GM19468 (cell line): ENCODE data around the gene RBM27.
"Not testable (repeated sequence)": the region's sequence is repeated elsewhere in the genome, so short reads cannot be mapped to it uniquely, and the experiment has no call there.

Experiments
- ATAC-seq: cut with Tn5 transposase; IDR thresholded peaks from one replicate; pipeline ENCODE4 v1.9.1; 2021; ENCODE audit warnings: mild to moderate bottlenecking, moderate library complexity, moderate number of reproducible peaks; ENCODE audit not compliant: unreplicated experiment; ENCODE audit errors: extremely low read depth

RBM27 gene, protein sequence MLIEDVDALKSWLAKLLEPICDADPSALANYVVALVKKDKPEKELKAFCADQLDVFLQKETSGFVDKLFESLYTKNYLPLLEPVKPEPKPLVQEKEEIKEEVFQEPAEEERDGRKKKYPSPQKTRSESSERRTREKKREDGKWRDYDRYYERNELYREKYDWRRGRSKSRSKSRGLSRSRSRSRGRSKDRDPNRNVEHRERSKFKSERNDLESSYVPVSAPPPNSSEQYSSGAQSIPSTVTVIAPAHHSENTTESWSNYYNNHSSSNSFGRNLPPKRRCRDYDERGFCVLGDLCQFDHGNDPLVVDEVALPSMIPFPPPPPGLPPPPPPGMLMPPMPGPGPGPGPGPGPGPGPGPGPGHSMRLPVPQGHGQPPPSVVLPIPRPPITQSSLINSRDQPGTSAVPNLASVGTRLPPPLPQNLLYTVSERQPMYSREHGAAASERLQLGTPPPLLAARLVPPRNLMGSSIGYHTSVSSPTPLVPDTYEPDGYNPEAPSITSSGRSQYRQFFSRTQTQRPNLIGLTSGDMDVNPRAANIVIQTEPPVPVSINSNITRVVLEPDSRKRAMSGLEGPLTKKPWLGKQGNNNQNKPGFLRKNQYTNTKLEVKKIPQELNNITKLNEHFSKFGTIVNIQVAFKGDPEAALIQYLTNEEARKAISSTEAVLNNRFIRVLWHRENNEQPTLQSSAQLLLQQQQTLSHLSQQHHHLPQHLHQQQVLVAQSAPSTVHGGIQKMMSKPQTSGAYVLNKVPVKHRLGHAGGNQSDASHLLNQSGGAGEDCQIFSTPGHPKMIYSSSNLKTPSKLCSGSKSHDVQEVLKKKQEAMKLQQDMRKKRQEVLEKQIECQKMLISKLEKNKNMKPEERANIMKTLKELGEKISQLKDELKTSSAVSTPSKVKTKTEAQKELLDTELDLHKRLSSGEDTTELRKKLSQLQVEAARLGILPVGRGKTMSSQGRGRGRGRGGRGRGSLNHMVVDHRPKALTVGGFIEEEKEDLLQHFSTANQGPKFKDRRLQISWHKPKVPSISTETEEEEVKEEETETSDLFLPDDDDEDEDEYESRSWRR

DNA sequence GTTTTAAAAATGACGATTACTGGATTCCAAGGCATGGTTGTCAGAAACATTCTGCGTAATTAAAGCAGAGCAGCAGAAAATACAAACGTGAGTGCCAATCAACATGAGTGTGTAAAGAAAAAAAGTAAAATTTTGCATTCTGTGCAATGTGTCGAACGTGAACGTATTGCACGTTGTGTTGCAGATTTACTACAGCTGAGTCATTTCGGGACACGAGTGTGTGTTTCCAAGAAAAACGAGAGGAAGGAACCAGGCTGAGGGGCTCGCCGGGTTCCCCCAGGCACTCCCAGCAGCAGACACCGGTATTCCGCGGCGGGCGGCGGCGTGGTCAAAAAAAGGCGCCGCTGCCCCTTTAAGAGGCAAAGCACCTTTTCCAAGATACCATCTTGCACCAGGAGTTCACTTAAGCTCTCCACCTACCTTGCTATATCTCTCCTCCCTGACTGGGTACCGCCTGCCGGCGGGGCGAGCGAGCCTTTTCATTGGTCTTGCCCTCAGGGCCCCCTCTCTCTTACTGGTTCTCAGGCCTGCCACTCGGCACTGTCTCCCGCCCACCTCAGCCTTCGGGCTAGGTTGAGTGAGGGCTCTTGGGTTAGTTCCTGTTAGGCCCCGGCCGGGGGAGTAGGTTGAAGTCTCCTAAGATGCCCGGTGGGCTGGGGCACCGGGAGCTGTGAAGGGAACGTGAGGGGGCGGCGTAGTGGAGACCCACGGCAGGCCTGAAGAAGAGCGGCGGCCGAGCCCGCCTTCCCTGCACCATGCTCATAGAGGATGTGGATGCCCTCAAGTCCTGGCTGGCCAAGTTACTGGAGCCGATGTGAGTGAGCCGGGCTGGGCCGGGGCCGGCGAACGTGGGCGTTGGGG is at the start of gene RBM27:
Gene RBM27 (plus strand): TSS at position 595 of the 861 bp plus-strand sequence. CDS start 161 bp downstream, at position 756.
- ATAC-seq = peak; percentile 100

DNA sequence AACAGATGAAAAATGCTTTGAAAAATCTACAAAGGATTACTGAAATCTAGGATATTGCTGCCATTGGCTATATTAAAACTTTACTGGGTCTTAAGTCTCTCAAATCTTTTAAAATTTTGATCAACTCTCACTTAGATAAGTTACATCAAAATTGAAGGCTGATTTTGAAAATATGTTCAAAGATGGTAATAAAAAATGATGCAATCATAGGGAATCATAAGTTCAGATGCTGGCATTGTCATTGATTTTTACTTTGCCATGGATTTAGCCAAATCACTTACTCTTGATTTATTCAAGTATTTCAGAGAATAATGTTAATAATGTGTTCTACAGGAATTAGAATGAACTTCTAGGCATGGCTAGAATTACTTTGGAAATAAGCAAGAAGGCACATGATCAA is 45.1 kb upstream of the RBM27 start:
- ATAC-seq = no peak

DNA sequence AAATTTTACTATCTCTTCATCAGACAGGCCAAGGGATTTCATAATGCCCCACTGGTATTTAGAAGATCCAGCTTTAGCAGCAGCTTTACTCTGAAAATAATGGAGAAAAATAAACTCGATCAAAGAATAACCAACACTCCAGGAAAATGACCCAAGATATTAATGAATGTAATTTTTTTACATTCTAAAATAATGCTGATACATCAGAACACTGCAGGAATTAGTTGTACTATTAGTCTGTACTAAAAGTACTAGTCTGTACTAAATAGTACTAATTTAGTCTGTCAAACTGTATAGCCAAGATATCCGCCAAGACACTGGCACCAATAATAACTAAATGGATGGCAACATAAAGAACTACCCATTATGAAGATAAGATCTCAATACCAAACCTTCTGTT is 39.0 kb upstream of the RBM27 start:
- ATAC-seq = no peak

DNA sequence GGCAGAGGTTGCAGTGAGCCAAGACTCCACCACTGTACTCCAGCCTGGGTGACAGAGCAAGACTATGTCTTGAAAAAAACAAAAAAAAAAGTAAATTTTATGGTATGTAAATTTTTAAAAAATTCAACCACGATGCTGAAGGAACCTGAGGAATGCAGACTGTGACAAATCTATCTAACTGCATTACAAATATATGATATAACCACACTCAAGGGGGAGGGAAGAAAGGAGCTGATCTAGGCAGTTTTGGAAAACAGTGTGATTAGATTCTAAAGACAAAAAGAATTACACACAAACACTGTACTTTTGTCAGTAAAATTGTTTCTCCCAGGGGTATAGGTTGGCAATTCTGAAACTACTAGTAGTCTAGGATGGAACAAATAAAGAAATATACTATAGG is 37.9 kb upstream of the RBM27 start:
- ATAC-seq = no peak

DNA sequence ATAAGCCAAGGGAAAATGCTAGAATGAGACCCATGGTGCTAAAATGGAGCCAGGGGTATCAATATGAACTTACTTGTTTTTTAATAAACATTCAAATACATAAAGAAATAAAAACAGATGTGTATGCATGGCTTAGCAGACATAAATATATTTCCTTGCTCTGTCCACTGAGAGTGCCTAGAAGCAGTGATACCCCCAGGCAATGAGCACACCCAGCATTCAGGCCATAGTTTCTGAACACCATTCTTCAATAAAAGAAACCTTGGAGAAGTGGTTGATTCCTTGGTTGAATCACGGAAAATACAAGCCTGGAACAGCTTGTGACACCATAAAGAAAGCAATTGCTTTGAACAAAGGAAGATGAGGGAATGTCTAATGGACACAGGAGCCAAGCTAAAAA is 37.5 kb upstream of the RBM27 start:
- ATAC-seq = no peak

DNA sequence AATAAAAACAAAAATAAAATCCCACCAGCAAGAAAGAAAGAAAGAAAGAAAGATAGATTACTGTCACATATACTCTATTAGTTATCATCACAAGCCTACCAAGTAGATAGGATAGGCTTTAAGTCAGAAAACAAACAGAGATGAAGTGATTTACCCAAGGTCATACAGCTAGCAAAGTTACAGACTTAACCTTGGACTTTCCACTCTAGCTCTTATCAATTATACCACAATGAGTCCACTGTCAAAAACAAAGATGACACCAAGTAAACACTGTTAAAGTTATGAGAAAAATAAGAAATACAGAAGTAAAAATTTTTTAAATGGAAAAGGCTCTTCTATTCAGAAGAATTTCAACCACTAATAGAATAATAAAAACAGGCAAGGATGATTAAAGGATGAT is 34.3 kb upstream of the RBM27 start:
- no peak for ATAC-seq

DNA sequence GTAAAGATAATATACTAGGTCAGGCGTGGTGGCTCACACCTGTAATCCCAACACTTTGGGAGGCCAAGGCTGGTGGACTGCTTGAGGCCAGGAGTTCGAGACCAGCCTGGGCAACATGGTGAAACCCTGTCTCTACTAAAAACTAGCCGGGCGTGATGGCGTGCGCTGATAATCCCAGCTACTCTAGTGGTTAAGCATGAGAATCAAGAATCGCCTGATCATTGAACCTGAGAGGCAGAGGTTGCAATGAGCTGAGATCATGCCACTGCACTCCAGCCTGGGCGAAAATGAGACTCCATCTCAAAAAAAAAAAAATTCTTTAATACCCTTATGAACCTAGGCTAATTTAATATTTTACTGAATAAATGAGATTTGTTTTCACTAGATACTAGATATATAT is 30.4 kb upstream of the RBM27 start:
- peak; percentile 68 for ATAC-seq

DNA sequence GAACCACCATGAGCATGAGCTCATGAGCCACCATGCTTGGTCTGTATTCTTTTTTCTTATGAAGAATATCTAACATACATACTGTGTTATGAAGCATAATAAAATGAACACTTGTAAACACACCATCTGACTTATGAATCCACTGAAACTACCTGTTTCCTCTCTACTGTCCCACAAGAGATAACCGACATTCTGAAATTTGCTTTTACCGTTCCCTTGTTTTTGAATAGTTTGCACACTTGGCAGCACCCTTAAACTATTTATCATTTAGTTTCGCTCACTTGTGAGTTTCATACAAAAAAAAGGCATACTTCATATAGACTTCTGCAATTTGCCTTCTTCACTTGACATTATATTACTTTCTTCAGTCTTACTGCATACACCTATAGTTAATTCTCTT is 29.8 kb upstream of the RBM27 start:
- peak; percentile 68 for ATAC-seq

DNA sequence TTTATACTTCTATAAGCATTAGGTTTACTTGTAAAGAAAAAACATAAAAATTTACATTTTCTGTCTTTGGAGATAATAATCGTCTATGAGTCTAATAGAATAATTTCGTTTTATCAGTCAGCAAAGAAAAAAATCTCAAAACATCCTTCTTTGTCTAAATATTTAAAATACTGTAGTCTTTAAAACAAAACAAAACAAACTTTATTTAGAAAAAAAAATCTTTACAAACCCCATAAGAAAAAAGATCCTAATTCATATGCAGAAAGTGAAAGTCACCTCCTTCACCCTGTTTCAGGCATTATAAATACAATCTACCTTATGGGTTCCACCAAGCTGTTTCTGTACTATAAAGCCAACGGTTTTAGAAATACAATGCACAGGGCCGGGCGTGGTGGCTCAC is 26.6 kb upstream of the RBM27 start:
- ATAC-seq = no peak

DNA sequence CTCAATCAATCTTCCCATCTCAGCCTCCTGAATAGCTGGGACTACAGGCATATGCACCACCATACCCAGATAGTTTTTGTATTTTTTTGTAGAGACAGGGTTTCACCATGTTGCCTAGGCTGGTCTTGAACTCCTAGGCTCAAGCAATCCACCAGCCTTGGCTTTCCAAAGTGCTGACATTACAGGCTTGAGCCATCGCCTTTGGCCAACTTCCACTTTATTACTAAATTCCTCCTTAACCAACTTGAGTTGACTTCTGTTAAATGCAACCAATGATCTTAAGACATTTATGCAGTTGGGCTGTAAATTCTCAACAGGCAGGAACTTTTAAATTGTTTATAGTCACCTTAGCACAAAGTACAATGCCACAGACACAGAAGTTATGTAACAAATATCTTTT is 23.7 kb upstream of the RBM27 start:
- ATAC-seq = no peak

DNA sequence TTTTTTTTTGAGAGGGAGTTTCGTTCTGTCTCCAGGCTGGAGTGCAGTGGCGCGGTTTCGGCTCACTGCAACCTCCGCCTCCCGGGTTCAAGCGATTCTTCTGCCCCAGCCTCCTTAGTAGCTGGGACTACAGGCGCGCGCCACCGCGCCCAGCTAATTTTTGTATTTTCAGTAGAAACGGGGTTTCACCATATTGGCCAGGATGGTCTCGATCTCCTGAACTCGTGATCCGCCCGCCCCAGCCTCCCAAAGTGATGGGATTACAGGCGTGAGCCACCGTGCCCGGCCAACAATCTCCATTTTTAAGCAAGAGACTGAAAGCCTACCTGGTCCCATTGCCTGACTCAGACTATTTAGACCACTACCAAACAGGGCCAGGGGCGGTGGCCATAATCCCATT is 20.0 kb upstream of the RBM27 start:
- ATAC-seq = not testable (repeated sequence)

DNA sequence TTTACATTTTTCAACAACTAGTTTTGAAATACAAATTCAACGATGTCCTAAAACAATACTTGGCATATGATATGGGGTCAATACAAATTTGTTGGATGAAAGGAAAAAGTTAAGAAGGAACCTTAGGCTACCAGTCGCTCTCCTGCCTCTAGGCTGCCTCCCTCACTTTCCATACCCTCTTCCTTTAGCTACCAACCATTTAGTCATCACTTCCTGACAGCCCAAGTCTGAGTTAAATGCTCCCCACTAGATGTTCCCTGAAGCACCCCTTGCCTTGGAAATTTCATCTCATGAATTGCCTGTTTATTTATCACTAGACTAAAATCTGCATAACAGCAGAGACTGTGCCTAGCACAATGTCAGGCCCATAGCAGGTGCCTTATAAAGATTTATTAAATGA is 18.2 kb upstream of the RBM27 start:
- no peak for ATAC-seq

DNA sequence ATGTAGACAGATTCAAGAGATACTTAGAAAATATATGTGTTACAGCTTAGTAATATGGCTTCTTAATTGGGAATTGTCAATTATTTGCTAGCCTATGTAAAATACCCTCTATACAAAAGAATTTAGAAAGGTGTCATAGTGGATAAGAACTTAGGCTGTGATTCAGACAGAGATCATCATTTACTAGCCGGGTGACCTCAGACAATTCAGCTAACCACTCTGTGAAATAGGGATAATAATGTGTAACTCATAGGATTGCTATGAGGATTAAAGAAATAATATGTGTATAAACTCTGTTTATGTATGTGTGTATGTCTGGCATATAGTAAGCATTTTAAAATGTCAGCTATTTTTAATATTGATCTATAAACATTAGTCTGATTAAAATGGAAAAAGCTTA is 15.0 kb upstream of the RBM27 start:
- ATAC-seq = no peak

DNA sequence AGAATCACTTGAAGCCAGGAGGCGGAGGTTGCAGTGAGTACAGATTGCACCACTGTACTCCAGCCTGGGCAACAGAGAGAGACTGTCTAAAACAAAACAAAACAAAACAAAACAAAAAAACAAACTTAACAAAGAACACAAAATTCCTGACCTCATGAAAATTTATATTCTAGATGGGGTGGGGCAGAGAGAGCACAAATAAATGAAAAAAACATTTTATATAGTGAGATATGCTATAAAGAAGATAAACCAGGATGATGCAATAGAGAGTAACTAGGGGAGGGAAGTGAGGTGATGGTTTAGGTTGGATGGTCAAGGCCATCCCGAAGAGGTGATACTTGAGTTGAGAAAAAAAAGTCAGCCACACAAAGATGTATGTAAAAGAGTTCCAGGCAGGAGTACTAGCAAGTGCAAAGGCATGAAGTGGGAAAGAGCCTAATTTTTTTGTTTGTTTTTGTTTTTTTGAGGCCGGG is 10.8 kb upstream of the RBM27 start:
- ATAC-seq = no peak

DNA sequence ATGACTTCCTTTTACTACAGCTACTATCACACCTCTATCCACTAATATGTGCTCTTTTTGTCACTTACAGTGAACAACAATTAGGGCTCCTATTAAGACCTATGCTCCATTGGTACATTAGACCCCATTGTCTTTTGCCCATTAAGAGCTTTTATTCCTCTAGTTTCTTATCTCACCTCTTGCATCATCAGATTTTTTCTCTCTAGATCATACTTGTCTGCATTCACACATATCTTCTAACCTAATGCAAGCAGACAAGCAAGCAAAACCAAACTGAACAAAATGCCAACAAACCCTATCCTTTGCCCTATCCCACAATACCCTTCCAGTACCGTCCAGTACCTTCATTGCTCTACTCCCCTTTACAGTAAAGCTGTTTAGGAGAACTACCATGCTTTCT is 10.1 kb upstream of the RBM27 start:
- no peak for ATAC-seq

DNA sequence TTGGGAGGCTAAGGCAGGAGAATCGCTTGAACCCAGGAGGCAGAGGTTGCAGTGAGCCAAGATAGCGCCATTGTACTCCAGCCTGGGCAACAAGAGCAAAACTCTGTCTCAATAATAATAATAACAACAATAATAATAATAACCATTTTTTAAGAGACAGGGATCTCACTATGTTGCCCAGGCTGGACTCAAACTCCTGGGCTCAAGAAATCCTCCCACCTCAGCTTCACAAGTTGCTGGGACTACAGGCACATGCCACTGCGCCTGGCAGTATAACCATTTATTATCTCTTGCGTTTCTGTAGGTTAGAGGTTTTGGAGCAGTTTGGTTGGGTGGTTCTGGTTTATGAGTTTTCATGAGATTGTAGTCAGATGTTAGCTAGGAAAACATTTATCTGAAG is 8.4 kb upstream of the RBM27 start:
- ATAC-seq = not testable (repeated sequence)

DNA sequence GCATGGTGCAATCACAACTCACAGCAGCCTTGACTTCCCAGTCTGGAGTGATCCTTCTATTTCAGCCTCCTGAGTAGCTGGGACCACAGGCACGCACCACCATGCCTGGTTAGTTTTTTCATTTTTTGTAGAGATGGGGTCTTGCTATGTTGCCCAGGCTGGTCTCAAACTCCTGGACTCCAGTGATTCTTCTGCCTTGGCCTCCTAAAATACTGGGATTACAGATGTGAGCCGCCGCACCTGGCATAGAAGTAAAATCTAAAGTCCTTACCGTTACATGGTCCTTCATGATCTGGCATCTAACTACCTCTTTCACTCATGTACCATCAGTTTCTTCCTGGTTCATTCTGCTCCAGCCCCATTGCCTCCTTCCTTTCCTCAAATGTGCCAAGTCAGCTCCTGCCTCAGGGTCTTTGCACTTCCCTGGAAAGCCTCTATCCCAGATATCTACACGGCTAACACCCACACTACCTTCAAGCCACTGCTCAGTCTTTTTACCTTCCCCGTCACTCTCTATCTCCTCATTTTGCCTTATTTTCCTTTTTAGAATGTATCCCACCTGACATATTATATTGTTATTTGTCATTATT is 6.9 kb upstream of the RBM27 start:
- no peak for ATAC-seq

DNA sequence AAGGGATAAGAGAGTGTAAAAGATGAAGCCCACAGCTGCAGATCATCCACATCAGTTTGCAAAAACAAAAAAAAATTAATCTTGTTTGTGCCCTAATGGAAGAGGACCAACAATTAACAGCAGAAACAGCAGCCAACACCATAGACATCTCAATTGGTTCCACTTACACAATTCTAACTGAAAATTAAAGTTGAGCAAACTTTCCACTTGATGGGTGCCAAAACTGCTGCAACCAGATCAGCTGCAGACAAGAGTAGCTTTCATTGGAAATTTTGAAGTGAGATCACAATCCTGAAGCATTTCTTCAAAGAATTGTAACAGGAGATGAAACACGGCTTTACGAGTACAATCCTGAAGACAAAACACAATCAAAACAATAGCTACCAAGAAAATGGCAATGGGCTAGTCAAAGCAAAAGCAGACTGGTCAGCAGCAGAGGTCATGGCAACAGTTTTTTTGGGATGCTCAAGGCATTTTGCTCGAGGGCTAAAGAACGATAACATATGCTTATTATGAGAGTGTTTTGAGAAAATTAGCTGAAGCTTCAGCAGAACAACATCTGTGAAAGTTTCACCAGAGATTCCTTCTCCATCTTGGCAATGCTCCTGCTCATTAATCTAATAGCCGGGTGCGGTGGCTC is 4.1 kb upstream of the RBM27 start:
- ATAC-seq = no peak

DNA sequence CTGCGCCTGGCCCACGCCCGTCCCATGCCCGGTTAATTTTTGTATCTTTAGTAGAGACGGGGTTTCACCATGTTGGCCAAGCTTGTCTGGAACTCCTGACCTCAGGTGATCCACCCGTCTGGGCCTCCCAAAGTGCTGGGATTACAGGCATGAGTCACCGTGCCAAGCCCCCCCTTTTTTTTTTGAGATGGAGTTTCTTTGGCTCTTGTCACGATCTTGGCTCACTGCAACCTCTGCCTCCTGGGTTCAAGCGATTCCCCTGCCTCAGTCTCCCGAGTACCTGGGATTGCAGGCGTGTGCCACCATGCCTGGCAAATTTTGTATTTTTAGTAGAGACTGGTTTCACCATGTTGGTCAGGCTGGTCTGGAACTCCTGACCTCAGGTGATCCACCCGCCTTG is 1.6 kb upstream of the RBM27 start:
- not testable (repeated sequence) for ATAC-seq
